ENCODE measurements around the gene ESD.

DNA sequence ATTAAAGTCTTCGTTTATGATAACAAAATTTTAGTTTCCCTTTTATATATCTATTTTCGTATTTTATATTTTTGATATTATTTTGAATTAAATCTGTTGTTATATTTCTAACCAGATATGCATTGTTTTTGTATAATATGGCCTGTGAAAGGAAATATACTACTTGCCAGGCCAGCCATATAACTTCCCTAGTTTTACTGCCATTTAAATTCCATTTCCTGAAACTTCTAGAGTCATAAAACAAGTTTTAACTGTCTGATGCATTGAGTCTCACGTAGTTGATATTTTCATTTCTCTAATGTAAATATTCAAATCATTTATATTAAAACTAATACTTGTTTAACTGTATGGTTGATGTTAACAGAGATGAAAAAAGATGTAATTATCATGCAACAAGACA, 13.5 kb downstream of the ESD start:
- no peak for TF ChIP-seq GATA3 (IDR thresholded peaks at IDR 0.05; ENCODE audit: low read depth, low read length)
- no peak for TF ChIP-seq GATA2 (IDR thresholded peaks at IDR 0.05; ENCODE audit: low read depth, low read length)
